CD14-positive monocyte (primary cell): ENCODE measurements around the gene KDM2A. TPM values are rescaled to one million over a fixed set of nuclear protein-coding genes. Genes with fewer than 3 reads are reported as not detected.
A peak's percentile ranks its signal among the peaks of the same experiment; 100 is the strongest.

ENCODE experiments used
- DNase-seq, 3 donors: peaks; one replicate each; pipeline ENCODE4 v3.0.0-alpha.2; 2011 to 2022
- H2AFZ ChIP-seq: 2 replicates; pipeline ENCODE4 v1.6.0; 2012; ENCODE audit warnings: mild to moderate bottlenecking, low read depth, low read length, inconsistent platforms; ENCODE audit not compliant: insufficient read depth, poor library complexity, severe bottlenecking
- H3K27ac ChIP-seq, 2 donors: 1 replicate in 1 of 2; 2 replicates in 1 of 2; pipeline ENCODE4 v1.5.1; 2012 to 2013; ENCODE audit warnings: low read length in 2 of 2, control low read depth in 1 of 2, inconsistent platforms in 1 of 2, low read depth in 1 of 2, mild to moderate bottlenecking in 1 of 2
- H3K27me3 ChIP-seq, 2 donors: one replicate each; pipeline versions ENCODE4 v1.6.0 to v1.6.1; 2011 to 2013; ENCODE audit warnings: low read length in 2 of 2; ENCODE audit not compliant: control insufficient read depth in 2 of 2, insufficient read depth in 2 of 2
- H3K36me3 ChIP-seq, 2 donors: replicated peaks in 1 of 2; 1 replicate in 1 of 2; 2 replicates in 1 of 2; pipeline versions ENCODE4 v1.5.1 to v1.6.1; 2012 to 2013; ENCODE audit warnings: low read length in 2 of 2, control low read depth in 1 of 2, inconsistent platforms in 1 of 2, mild to moderate bottlenecking in 1 of 2; ENCODE audit not compliant: insufficient read depth in 2 of 2, control insufficient read depth in 1 of 2
- H3K4me1 ChIP-seq, 2 donors: 1 replicate in 1 of 2; 2 replicates in 1 of 2; pipeline versions ENCODE4 v1.5.1 to v1.6.1; 2012 to 2013; ENCODE audit warnings: low read length in 2 of 2, control low read depth in 1 of 2, inconsistent platforms in 1 of 2, mild to moderate bottlenecking in 1 of 2, moderate library complexity in 1 of 2; ENCODE audit not compliant: insufficient read depth in 2 of 2, control insufficient read depth in 1 of 2
- H3K4me2 ChIP-seq: replicated peaks from 2 replicates; pipeline ENCODE3; 2012; ENCODE audit warnings: low read length, moderate library complexity, mild to moderate bottlenecking; ENCODE audit not compliant: poor library complexity, severe bottlenecking; ENCODE audit errors: extremely low read depth
- H3K4me3 ChIP-seq, 3 experiments: fragments of 200-600 bp in 1 of 3; sonication (generic) in 1 of 3; replicated peaks in 1 of 3; 1 replicate in 2 of 3; 2 replicates in 1 of 3; pipeline ENCODE4 v1.5.1; 2011 to 2013; ENCODE audit warnings: low read length in 3 of 3, mild to moderate bottlenecking in 3 of 3, control low read depth in 2 of 3, low read depth in 2 of 3, inconsistent platforms in 1 of 3, moderate library complexity in 1 of 3
- H3K79me2 ChIP-seq: 2 replicates; pipeline ENCODE4 v1.6.0; 2012; ENCODE audit warnings: mild to moderate bottlenecking, control low read depth, inconsistent platforms, low read length, moderate library complexity; ENCODE audit not compliant: insufficient read depth
- H3K9ac ChIP-seq: 2 replicates; pipeline ENCODE4 v1.6.0; 2017; ENCODE audit warnings: low read length, mild to moderate bottlenecking; ENCODE audit not compliant: insufficient read depth, poor library complexity, severe bottlenecking
- H3K9me3 ChIP-seq, 2 donors: replicated peaks in 1 of 2; 1 replicate in 1 of 2; 2 replicates in 1 of 2; pipeline versions ENCODE4 v1.5.1 to v1.6.1; 2012 to 2013; ENCODE audit warnings: low read length in 2 of 2, control low read depth in 1 of 2; ENCODE audit not compliant: control insufficient read depth in 1 of 2, insufficient read depth in 1 of 2
- H4K20me1 ChIP-seq: 2 replicates; pipeline ENCODE4 v1.6.0; 2012; ENCODE audit warnings: mild to moderate bottlenecking, low read length, control low read depth, moderate library complexity; ENCODE audit not compliant: insufficient read depth
- H3K27ac Mint-ChIP-seq, 7 donors: one replicate each; pipeline ENCODE4 v1.8.0; 2020; ENCODE audit warnings: mild to moderate bottlenecking in 7 of 7, mixed read lengths in 7 of 7, moderate library complexity in 6 of 7, inconsistent platforms in 2 of 7
- H3K27me3 Mint-ChIP-seq, 3 donors: one replicate each; pipeline ENCODE4 v1.8.0; 2021 to 2022; ENCODE audit warnings: low read depth in 3 of 3, mild to moderate bottlenecking in 3 of 3, mixed read lengths in 3 of 3, moderate library complexity in 3 of 3, inconsistent platforms in 1 of 3
- H3K36me3 Mint-ChIP-seq, 2 donors: one replicate each; pipeline ENCODE4 v1.8.0; 2020; ENCODE audit warnings: mixed read lengths in 2 of 2, inconsistent platforms in 1 of 2, mild to moderate bottlenecking in 1 of 2
- H3K4me1 Mint-ChIP-seq: one replicate; pipeline ENCODE4 v1.8.0; 2020; ENCODE audit warnings: mild to moderate bottlenecking, mixed read lengths
- H3K4me3 Mint-ChIP-seq, 2 donors: one replicate each; pipeline ENCODE4 v1.8.0; 2020; ENCODE audit warnings: mild to moderate bottlenecking in 2 of 2, mixed read lengths in 2 of 2, moderate library complexity in 1 of 2
- H3K9me3 Mint-ChIP-seq, 7 donors: one replicate each; pipeline ENCODE4 v1.8.0; 2020 to 2022; ENCODE audit warnings: mixed read lengths in 7 of 7, mild to moderate bottlenecking in 6 of 7, moderate library complexity in 6 of 7, inconsistent platforms in 2 of 7
- WGBS: methylation state at CpG from one replicate; pipeline ENCODE4 v1.1.5; 2013; ENCODE audit warnings: missing lambda C conversion rate; ENCODE audit not compliant: insufficient coverage; 5-methylcytosine and 5-hydroxymethylcytosine counted together
- intact Hi-C, 2 donors: fragments of 100-400 bp; cut with micrococcal nuclease; formaldehyde crosslinking; loops; one replicate each; pipeline versions ENCODE4 v1.15.0 to v1.15.1; 2023
- polyA plus RNA-seq, 3 donors: library from polyadenylated mRNA; depleted of rRNA in 1 of 3; unstranded in 2 of 3; stranded (reverse) in 1 of 3; fragments of 300-500 nt in 2 of 3; fragments of >200 nt in 1 of 3; fragmentation: Illumina TruSeq in 2 of 3; gene quantifications; 1 replicate in 2 of 3; 2 replicates in 1 of 3; pipeline ENCODE4 v1.2.3, GENCODE V29; 2012 to 2021
- TF ChIP-seq, protein P1 (sequence below): fragments of 200-600 bp; IDR thresholded peaks from one replicate; pipeline ENCODE4 v1.8.0; 2022; ENCODE audit warnings: antibody characterized with exemption, mild to moderate bottlenecking

KDM2A gene
- polyA plus RNA-seq, 3 donors, result 2.6 to 98.9 (median 3.9) TPM

DNA sequence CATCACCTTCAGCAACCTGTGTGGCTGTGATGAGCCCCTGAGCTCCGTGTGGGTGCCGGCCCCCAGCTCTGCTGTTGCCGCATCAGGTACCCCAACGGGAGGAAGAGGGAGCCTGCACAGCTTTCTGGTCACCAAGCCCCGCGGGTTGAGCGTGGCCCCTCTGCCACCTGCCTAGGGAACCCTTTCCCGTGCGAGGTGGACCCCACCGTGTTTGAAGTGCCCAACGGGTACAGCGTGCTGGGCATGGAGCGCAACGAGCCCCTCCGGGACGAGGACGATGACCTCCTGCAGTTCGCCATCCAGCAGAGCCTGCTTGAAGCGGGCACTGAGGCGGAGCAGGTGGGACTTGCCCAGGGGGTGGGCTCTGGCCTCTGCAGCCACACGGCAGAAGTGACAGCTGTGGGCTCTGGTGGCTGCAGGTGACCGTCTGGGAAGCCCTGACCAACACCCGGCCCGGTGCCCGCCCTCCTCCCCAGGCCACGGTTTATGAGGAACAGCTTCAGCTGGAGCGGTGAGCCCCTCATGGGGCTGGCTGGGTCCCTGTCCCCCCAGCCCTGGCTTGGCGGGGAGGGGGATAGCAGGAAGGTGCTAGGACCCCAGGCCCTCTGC, 182.4 kb downstream of the KDM2A start:
- intact Hi-C loops, result loop anchor here in 1 of 2 donors (5.0 kb wide), 1 partner anchor 34 kb away; the partner anchor contains the start of gene GRK2
- H3K4me1 Mint-ChIP-seq, result peaks cover 61% of the 10 kb centered on the region
- H3K4me3 Mint-ChIP-seq, result no peak overlapping the region
- Histone ChIP-seq H3K4me1 (peaks cover 44 to 64% of the 10 kb centered on the region in 2 donors), H3K79me2 (peaks cover 69% of the 10 kb centered on the region), H4K20me1 (peaks cover 88% of the 10 kb centered on the region), H2AFZ (no peak overlapping the region), H3K36me3 (peaks cover 56 to 59% of the 10 kb centered on the region in 2 donors), H3K9me3 (no peaks in the 10 kb centered on the region), H3K4me3 (peak overlapping the region in 1 of 3 experiments; percentile 86), H3K27me3 (no peaks in the 10 kb centered on the region), H3K27ac (peak overlapping the region; percentile 64 to 78), H3K9ac (no peak overlapping the region), H3K4me2 (peak overlapping the region; percentile 94)
- H3K9me3 Mint-ChIP-seq, result peaks cover 0 to under 1% (median 0%) of the 10 kb centered on the region in 7 donors
- peaks cover 46 to 71% of the 10 kb centered on the region in 2 donors for H3K36me3 Mint-ChIP-seq
- peak in 1 of 3 donors; percentile 2 for DNase-seq
- WGBS, result 91% methylated on average over 27 of the region's 28 CpGs
- no peaks in the 10 kb centered on the region for H3K27me3 Mint-ChIP-seq
- peak overlapping the region in 3 of 7 donors; percentile 35 to 89 (median 75) for H3K27ac Mint-ChIP-seq
- TF ChIP-seq, protein P1, sequence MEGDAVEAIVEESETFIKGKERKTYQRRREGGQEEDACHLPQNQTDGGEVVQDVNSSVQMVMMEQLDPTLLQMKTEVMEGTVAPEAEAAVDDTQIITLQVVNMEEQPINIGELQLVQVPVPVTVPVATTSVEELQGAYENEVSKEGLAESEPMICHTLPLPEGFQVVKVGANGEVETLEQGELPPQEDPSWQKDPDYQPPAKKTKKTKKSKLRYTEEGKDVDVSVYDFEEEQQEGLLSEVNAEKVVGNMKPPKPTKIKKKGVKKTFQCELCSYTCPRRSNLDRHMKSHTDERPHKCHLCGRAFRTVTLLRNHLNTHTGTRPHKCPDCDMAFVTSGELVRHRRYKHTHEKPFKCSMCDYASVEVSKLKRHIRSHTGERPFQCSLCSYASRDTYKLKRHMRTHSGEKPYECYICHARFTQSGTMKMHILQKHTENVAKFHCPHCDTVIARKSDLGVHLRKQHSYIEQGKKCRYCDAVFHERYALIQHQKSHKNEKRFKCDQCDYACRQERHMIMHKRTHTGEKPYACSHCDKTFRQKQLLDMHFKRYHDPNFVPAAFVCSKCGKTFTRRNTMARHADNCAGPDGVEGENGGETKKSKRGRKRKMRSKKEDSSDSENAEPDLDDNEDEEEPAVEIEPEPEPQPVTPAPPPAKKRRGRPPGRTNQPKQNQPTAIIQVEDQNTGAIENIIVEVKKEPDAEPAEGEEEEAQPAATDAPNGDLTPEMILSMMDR, result no peak

DNA sequence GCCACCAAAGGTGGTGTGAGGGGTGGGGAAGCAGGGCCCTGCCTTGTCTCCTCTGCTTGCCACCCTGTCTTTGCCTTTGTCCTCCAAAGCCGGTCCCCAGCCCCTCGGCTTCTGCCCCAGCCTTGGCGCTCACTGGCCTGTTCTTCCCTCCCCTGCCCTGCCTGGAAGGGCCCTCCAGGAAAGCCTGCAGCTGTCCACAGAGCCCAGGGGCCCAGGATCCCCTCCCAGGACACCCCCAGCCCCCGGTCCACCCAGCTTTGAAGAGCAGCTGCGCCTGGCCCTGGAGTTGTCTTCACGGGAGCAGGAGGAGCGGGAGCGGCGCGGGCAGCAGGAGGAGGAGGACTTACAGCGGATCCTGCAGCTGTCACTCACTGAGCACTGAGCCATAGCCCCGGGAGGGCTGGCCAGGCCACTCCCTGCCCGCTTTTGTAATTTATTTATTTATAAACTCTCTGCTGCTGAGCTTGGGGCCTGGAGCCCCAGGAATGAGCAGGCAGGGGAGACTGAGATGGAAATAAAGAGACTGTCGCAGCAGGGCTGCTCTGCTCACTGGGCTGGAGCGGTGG, 183.0 kb downstream of the KDM2A start:
- Histone ChIP-seq H2AFZ (no peak overlapping the region), H3K4me2 (peak overlapping the region; percentile 94), H3K27me3 (no peaks in the 10 kb centered on the region), H3K4me1 (peaks cover 44 to 64% of the 10 kb centered on the region in 2 donors), H3K79me2 (peaks cover 63% of the 10 kb centered on the region), H3K36me3 (peaks cover 54 to 56% of the 10 kb centered on the region in 2 donors), H3K9ac (peak overlapping the region; percentile 73), H4K20me1 (peaks cover 87% of the 10 kb centered on the region), H3K27ac (peak overlapping the region; percentile 64 to 78), H3K4me3 (peak overlapping the region in 2 of 3 experiments; percentile 66 to 86), H3K9me3 (no peaks in the 10 kb centered on the region)
- Mint-ChIP-seq H3K36me3 (peaks cover 43 to 69% of the 10 kb centered on the region in 2 donors), H3K4me3 (peak overlapping the region; percentile 79 to 85), H3K27me3 (no peaks in the 10 kb centered on the region), H3K27ac (peak overlapping the region; percentile 75 to 92 (median 89)), H3K9me3 (no peaks in the 10 kb centered on the region), H3K4me1 (peaks cover 55% of the 10 kb centered on the region)
- intact Hi-C loops, result loop anchor here in 1 of 2 donors (5.0 kb wide), 1 partner anchor 35 kb away; the partner anchor contains the start of gene GRK2
- TF ChIP-seq, protein P1, result no peak
- WGBS, result 48% methylated on average over 10 of the region's 15 CpGs
- DNase-seq, result peak in 2 of 3 donors; percentile 20 to 27
